ENCODE results near the gene ILDR2.

The ILDR2 gene

DNA sequence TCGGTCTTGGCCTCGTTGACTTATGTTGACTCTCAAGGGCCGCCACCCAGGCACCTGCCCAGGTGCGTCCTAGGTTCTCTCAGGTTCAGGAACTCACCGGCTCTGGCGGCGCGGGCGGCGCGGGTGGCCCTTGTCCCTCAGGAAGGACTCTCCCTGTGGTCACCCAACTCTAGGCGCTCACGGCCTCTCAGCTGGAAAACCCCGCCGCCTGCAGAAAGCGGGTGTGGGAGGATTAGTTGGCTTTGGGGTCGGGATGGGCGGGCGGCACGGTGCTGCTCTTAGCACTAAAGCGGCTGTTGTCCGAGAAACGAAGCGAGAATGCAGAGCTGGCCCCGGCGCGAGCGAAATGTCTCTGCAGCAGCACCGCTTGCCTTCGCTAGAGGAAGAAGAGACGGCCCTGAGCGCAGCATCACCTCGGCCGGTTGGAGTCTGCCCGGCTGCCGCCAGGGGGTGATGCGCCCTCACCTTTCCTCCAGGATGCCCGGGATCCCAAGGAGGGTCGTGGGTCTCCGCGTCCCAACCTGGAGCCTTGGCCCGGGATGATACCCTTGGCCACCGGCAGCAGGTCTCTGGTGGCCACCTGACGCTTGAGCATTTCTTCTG lies 91.2 kb downstream of the ILDR2 start:
- no peak for TF ChIP-seq OSR1 (CRISPR knock-in tag; IDR thresholded peaks at IDR 0.05)
- TF ChIP-seq, protein P1, sequence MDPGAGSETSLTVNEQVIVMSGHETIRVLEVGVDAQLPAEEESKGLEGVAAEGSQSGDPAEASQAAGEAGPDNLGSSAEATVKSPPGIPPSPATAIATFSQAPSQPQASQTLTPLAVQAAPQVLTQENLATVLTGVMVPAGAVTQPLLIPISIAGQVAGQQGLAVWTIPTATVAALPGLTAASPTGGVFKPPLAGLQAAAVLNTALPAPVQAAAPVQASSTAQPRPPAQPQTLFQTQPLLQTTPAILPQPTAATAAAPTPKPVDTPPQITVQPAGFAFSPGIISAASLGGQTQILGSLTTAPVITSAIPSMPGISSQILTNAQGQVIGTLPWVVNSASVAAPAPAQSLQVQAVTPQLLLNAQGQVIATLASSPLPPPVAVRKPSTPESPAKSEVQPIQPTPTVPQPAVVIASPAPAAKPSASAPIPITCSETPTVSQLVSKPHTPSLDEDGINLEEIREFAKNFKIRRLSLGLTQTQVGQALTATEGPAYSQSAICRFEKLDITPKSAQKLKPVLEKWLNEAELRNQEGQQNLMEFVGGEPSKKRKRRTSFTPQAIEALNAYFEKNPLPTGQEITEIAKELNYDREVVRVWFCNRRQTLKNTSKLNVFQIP (CRISPR knock-in tag; IDR thresholded peaks at IDR 0.05; ENCODE audit: borderline replicate concordance, low read depth), result no peak
- no peak for TF ChIP-seq ZFP30 (CRISPR knock-in tag; IDR thresholded peaks at IDR 0.05)
- no peak for TF ChIP-seq BACH2 (CRISPR knock-in tag; IDR thresholded peaks at IDR 0.05; ENCODE audit: borderline replicate concordance)
- no peak for TF ChIP-seq SNAI2 (CRISPR knock-in tag; IDR thresholded peaks at IDR 0.05)
- TF ChIP-seq CSDC2 (CRISPR knock-in tag; IDR thresholded peaks at IDR 0.05), result no peak
- TF ChIP-seq TOX (CRISPR knock-in tag; IDR thresholded peaks at IDR 0.05; ENCODE audit: borderline replicate concordance), result no peak
- TF ChIP-seq ZNF565 (CRISPR knock-in tag; conservative IDR thresholded peaks at IDR 0.05; ENCODE audit: low read depth), result no peak
- TF ChIP-seq, protein P2, sequence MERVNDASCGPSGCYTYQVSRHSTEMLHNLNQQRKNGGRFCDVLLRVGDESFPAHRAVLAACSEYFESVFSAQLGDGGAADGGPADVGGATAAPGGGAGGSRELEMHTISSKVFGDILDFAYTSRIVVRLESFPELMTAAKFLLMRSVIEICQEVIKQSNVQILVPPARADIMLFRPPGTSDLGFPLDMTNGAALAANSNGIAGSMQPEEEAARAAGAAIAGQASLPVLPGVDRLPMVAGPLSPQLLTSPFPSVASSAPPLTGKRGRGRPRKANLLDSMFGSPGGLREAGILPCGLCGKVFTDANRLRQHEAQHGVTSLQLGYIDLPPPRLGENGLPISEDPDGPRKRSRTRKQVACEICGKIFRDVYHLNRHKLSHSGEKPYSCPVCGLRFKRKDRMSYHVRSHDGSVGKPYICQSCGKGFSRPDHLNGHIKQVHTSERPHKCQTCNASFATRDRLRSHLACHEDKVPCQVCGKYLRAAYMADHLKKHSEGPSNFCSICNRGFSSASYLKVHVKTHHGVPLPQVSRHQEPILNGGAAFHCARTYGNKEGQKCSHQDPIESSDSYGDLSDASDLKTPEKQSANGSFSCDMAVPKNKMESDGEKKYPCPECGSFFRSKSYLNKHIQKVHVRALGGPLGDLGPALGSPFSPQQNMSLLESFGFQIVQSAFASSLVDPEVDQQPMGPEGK (CRISPR knock-in tag; IDR thresholded peaks at IDR 0.05; ENCODE audit: borderline replicate concordance), result no peak
- TF ChIP-seq, protein P3, sequence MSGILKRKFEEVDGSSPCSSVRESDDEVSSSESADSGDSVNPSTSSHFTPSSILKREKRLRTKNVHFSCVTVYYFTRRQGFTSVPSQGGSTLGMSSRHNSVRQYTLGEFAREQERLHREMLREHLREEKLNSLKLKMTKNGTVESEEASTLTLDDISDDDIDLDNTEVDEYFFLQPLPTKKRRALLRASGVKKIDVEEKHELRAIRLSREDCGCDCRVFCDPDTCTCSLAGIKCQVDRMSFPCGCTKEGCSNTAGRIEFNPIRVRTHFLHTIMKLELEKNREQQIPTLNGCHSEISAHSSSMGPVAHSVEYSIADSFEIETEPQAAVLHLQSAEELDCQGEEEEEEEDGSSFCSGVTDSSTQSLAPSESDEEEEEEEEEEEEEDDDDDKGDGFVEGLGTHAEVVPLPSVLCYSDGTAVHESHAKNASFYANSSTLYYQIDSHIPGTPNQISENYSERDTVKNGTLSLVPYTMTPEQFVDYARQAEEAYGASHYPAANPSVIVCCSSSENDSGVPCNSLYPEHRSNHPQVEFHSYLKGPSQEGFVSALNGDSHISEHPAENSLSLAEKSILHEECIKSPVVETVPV (CRISPR knock-in tag; IDR thresholded peaks at IDR 0.05), result no peak
- TF ChIP-seq ISL1 (CRISPR knock-in tag; IDR thresholded peaks at IDR 0.05), result no peak
- TF ChIP-seq ZNF70 (CRISPR knock-in tag; IDR thresholded peaks at IDR 0.05), result no peak
- no peak for TF ChIP-seq RARB (CRISPR knock-in tag; IDR thresholded peaks at IDR 0.05)
- TF ChIP-seq GLIS3 (CRISPR knock-in tag; IDR thresholded peaks at IDR 0.05), result no peak
- no peak for TF ChIP-seq ESRRG (CRISPR knock-in tag; IDR thresholded peaks at IDR 0.05)
- TF ChIP-seq, protein P4, sequence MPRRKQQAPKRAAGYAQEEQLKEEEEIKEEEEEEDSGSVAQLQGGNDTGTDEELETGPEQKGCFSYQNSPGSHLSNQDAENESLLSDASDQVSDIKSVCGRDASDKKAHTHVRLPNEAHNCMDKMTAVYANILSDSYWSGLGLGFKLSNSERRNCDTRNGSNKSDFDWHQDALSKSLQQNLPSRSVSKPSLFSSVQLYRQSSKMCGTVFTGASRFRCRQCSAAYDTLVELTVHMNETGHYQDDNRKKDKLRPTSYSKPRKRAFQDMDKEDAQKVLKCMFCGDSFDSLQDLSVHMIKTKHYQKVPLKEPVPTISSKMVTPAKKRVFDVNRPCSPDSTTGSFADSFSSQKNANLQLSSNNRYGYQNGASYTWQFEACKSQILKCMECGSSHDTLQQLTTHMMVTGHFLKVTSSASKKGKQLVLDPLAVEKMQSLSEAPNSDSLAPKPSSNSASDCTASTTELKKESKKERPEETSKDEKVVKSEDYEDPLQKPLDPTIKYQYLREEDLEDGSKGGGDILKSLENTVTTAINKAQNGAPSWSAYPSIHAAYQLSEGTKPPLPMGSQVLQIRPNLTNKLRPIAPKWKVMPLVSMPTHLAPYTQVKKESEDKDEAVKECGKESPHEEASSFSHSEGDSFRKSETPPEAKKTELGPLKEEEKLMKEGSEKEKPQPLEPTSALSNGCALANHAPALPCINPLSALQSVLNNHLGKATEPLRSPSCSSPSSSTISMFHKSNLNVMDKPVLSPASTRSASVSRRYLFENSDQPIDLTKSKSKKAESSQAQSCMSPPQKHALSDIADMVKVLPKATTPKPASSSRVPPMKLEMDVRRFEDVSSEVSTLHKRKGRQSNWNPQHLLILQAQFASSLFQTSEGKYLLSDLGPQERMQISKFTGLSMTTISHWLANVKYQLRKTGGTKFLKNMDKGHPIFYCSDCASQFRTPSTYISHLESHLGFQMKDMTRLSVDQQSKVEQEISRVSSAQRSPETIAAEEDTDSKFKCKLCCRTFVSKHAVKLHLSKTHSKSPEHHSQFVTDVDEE (CRISPR knock-in tag; IDR thresholded peaks at IDR 0.05), result no peak
- no peak for TF ChIP-seq ARNTL (CRISPR knock-in tag; IDR thresholded peaks at IDR 0.05; ENCODE audit: borderline replicate concordance, low read depth)
- no peak for TF ChIP-seq ZNF8 (CRISPR knock-in tag; IDR thresholded peaks at IDR 0.05)
- ATAC-seq, result peak; percentile 82

DNA sequence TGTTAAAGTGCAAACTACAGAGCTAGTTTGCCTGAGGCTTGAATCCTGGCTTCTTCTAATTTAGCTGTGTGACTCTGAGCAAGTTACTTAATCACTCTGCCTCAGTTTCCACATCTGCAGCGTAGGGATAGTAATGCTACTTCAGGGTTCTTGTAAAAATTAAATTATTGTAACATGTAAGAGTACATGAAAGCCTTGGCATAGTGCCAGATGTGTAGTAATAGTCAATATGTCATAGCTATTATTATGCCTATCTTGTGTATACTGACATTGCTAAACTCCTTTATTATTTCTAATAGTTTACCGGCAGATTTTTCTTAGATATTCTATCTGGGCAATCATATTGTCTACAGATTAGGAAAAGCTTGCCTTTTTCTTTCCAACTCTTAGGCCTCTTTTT lies 92.4 kb downstream of the ILDR2 start:
- ATAC-seq, result no peak
- TF ChIP-seq, protein P4 (CRISPR knock-in tag; IDR thresholded peaks at IDR 0.05), result no peak
- TF ChIP-seq, protein P2 (CRISPR knock-in tag; IDR thresholded peaks at IDR 0.05; ENCODE audit: borderline replicate concordance), result no peak
- TF ChIP-seq GLIS3 (CRISPR knock-in tag; IDR thresholded peaks at IDR 0.05) (no peak), ZNF565 (CRISPR knock-in tag; conservative IDR thresholded peaks at IDR 0.05; ENCODE audit: low read depth) (no peak), ZFP30 (CRISPR knock-in tag; IDR thresholded peaks at IDR 0.05) (no peak), BACH2 (CRISPR knock-in tag; IDR thresholded peaks at IDR 0.05; ENCODE audit: borderline replicate concordance) (no peak), RARB (CRISPR knock-in tag; IDR thresholded peaks at IDR 0.05) (no peak), PPARA (CRISPR knock-in tag; IDR thresholded peaks at IDR 0.05; ENCODE audit: borderline replicate concordance) (no peak), ZC3H10 (CRISPR knock-in tag; IDR thresholded peaks at IDR 0.05) (no peak), ZFP3 (CRISPR knock-in tag; IDR thresholded peaks at IDR 0.05) (no peak)
- TF ChIP-seq, protein P3 (CRISPR knock-in tag; IDR thresholded peaks at IDR 0.05), result no peak
- TF ChIP-seq, protein P1 (CRISPR knock-in tag; IDR thresholded peaks at IDR 0.05; ENCODE audit: borderline replicate concordance, low read depth), result no peak
